Calu3 (cell line): ENCODE measurements around the gene PRKAB1. TPM values are rescaled to one million over a fixed set of nuclear protein-coding genes. Genes with fewer than 3 reads are reported as not detected.
"Not testable (repeated sequence)": the region's sequence is repeated elsewhere in the genome, so short reads cannot be mapped to it uniquely, and the experiment has no call there.

Source experiments
- BruUV-seq: library from RNA; stranded (reverse); fragments of 400-500 nt; replicated peaks from 2 replicates; lab custom pipeline; 2021; lab: Mats Ljungman, UMichigan
- CTCF ChIA-PET: fragments of 300-600 bp; sonication (Branson Sonifier 250); formaldehyde crosslinking; loops from one replicate; lab custom pipeline; 2022; ENCODE audit warnings: antibody characterized with exemption; lab: Charles Lee
- DNase-seq: peaks from one replicate; pipeline ENCODE4 v3.0.0; 2022
- H3K27ac Mint-ChIP-seq: one replicate; pipeline ENCODE4 v1.8.0; 2022; ENCODE audit warnings: mixed read lengths; ENCODE audit not compliant: unreplicated experiment
- H3K27me3 Mint-ChIP-seq: one replicate; pipeline ENCODE4 v1.8.0; 2022; ENCODE audit warnings: mixed read lengths; ENCODE audit not compliant: unreplicated experiment
- H3K36me3 Mint-ChIP-seq: one replicate; pipeline ENCODE4 v1.8.0; 2022; ENCODE audit warnings: mild to moderate bottlenecking, moderate library complexity, mixed read lengths; ENCODE audit not compliant: insufficient read depth, unreplicated experiment
- H3K4me1 Mint-ChIP-seq: one replicate; pipeline ENCODE4 v1.8.0; 2022; ENCODE audit warnings: mild to moderate bottlenecking, low read depth, mixed read lengths; ENCODE audit not compliant: unreplicated experiment
- H3K4me3 Mint-ChIP-seq: one replicate; pipeline ENCODE4 v1.8.0; 2022; ENCODE audit warnings: mild to moderate bottlenecking, low read depth, moderate library complexity, mixed read lengths; ENCODE audit not compliant: unreplicated experiment
- H3K9me3 Mint-ChIP-seq: one replicate; pipeline ENCODE4 v1.8.0; 2022; ENCODE audit warnings: low read depth, mixed read lengths; ENCODE audit not compliant: unreplicated experiment
- CTCF ChIP-seq: fragments of 200-600 bp; IDR thresholded peaks from one replicate; pipeline ENCODE4 v1.8.0; 2022; ENCODE audit warnings: antibody characterized with exemption; ENCODE audit not compliant: unreplicated experiment
- intact Hi-C: fragments of 100-400 bp; cut with micrococcal nuclease; formaldehyde crosslinking; loops from one replicate; pipeline ENCODE4 v1.10.0; 2022; ENCODE audit not compliant: unreplicated experiment
- total RNA-seq: library from RNA; stranded (reverse); gene quantifications from 2 replicates; pipeline ENCODE4 v1.2.3, GENCODE V29; 2022

The PRKAB1 gene
- total RNA-seq, 1 experiment from 2014 or later = 82.7 TPM

GRCh38 chr12:119644930-119645329 is 23.0 kb upstream of the PRKAB1 start:
- peaks cover 2% of the 10 kb centered on the region for H3K9me3 Mint-ChIP-seq
- H3K4me3 Mint-ChIP-seq = no peak overlapping the region
- no TSS peak for BruUV-seq
- H3K27me3 Mint-ChIP-seq = peaks cover 10% of the 10 kb centered on the region
- intact Hi-C loops = loop anchor here (5.0 kb wide), 2 partner anchors 33 to 98 kb away; no protein-coding TSS in a partner anchor
- H3K4me1 Mint-ChIP-seq = no peaks in the 10 kb centered on the region
- H3K36me3 Mint-ChIP-seq = no peaks in the 10 kb centered on the region
- TF ChIP-seq CTCF = no peak
- H3K27ac Mint-ChIP-seq = no peak overlapping the region
- CTCF ChIA-PET = no interaction called here
- DNase-seq = no peak

DNA sequence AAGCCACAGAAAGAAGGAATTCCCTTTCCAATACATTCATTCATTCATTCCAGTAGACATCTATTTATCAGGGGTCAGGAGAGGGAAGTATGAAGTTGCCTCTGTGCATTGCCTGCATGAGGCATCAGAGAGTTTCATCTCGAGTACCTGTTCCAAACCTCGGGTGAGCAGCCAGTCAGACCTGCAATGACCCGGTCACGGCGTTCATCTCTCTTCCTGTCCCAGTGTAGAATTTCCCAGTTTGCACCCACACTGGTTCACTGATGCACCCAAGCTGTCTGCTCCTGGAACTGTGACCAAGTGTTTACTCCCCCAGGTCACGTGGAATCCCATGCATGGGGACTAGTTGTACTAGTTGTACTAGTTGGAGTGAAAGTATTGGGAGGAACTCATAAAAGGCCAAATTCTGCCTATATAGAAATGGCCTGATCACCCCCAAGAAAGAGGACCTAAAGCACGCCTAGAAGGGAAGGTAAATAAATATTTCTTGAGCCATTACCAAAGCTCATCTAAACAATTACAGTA is 22.3 kb upstream of the PRKAB1 start:
- Mint-ChIP-seq H3K27ac (no peak overlapping the region), H3K27me3 (peaks cover 6% of the 10 kb centered on the region), H3K4me3 (no peak overlapping the region), H3K4me1 (no peaks in the 10 kb centered on the region), H3K9me3 (peaks cover 2% of the 10 kb centered on the region), H3K36me3 (no peaks in the 10 kb centered on the region)
- BruUV-seq = no TSS peak
- CTCF ChIA-PET = no interaction called here
- intact Hi-C loops = loop anchor here (5.0 kb wide), 2 partner anchors 33 to 98 kb away; no protein-coding TSS in a partner anchor
- no peak for TF ChIP-seq CTCF
- no peak for DNase-seq

DNA sequence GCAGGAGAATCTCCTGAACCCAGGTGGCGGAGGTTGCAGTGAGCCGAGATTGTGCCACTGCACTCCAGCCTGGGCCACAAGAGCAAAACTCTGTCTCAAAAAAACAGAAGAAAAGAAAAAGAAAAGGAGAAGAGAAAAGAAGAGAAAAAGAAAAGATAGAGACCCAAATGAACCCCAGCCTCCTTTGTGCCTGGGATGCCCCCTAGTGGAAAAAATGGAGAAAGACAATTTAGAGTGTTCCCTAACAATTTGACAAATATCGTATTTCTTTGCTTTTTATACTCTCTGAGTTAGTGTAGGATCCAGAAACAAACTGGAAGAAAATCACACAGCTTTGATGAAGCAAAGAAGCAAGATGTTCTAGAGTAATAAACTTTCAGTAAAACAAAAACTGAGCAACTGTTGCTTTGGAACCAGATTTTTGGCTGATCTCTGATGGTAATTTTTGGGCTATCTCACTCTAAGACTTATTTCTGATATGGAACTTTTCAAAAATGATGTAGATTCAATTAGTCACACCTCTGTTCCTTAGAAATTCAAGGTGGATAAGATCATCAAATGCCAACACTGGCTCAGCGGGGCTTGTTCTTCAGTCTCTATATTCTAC is 18.6 kb upstream of the PRKAB1 start:
- CTCF ChIA-PET = interaction anchor here (0.6 to 1.7 kb wide), 2 partner anchors 19 to 234 kb away, joined by 5 to 6 read pairs; partner anchors contain the start of gene PRKAB1
- Mint-ChIP-seq H3K9me3 (peaks cover 9% of the 10 kb centered on the region), H3K36me3 (no peaks in the 10 kb centered on the region), H3K4me1 (no peaks in the 10 kb centered on the region), H3K27ac (no peak overlapping the region), H3K4me3 (no peak overlapping the region), H3K27me3 (no peaks in the 10 kb centered on the region)
- peak; percentile 71 for TF ChIP-seq CTCF
- no peak for DNase-seq
- intact Hi-C loops = loop anchor here (1.0 to 5.0 kb wide), 4 partner anchors 37 to 205 kb away; no protein-coding TSS in a partner anchor
- BruUV-seq = no TSS peak

DNA sequence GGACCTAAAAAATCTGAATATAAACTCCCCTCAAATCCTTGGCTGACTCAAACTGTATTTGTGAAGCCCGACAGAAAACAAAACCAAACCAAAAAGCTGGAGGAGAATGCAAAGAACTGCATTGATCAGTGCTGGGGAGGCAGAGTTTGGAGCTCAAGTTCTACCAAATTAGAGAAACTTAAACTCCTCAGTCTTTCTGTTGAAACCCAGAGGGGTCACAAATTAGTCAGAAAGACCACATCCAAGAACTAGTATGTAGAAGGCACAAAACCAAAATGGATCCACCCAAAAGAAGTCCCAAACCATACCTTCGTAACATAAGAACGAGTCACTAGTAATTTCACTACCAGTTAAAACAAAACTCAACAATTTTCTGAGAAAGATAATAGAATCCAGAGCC is 15.3 kb upstream of the PRKAB1 start:
- BruUV-seq = no TSS peak
- no peak for DNase-seq
- CTCF ChIA-PET = no interaction called here
- Mint-ChIP-seq H3K4me1 (no peaks in the 10 kb centered on the region), H3K27ac (no peak overlapping the region), H3K9me3 (peaks cover 6% of the 10 kb centered on the region), H3K36me3 (no peaks in the 10 kb centered on the region), H3K4me3 (no peak overlapping the region), H3K27me3 (no peaks in the 10 kb centered on the region)
- no peak for TF ChIP-seq CTCF
- intact Hi-C loops = no loop called here

- intact Hi-C loops = loop anchor here (5.0 kb wide), 1 partner anchor 245 kb away; no protein-coding TSS in a partner anchor
- H3K4me3 Mint-ChIP-seq, DNase-seq, H3K36me3 Mint-ChIP-seq, BruUV-seq, H3K4me1 Mint-ChIP-seq, H3K27ac Mint-ChIP-seq, H3K9me3 Mint-ChIP-seq, H3K27me3 Mint-ChIP-seq: not testable (repeated sequence)
- CTCF ChIA-PET = interaction anchor here (0.6 to 0.9 kb wide), 2 partner anchors 29 to 118 kb away, joined by 3 to 5 read pairs; no protein-coding TSS in a partner anchor
These were observed 10.9 kb upstream of the PRKAB1 start for GRCh38 chr12:119657001-119657400.

DNA sequence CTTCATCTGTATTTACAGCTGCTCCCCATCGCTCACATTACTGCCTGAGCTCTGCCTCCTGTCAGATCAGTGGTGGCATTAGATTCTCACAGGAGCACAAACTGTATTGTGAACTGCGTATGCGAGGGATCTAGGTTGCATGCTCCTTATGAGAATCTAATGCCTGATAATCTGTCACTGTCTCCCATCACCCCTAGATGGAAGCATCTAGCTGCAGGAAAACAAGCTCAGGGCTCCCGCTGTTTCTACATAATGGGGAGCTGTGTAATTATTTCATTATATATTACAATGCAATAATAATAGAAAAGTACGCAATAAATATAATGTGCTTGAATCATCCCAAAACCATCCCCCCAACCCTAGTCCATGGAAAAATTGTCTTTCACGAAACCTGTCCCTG is 9.8 kb upstream of the PRKAB1 start:
- H3K27me3 Mint-ChIP-seq = peaks cover 13% of the 10 kb centered on the region
- H3K27ac Mint-ChIP-seq, H3K4me3 Mint-ChIP-seq, DNase-seq, H3K9me3 Mint-ChIP-seq, H3K4me1 Mint-ChIP-seq, H3K36me3 Mint-ChIP-seq, BruUV-seq: not testable (repeated sequence)
- CTCF ChIA-PET = interaction anchor here (0.6 to 1.5 kb wide), 5 partner anchors 9 to 244 kb away, joined by 3 to 20 read pairs (median 3); partner anchors contain the start of gene PRKAB1
- intact Hi-C loops = loop anchor here (1.0 to 5.0 kb wide), 2 partner anchors 123 to 244 kb away; no protein-coding TSS in a partner anchor
